ENCODE measurements around the gene DCC. TPM values are rescaled to one million over a fixed set of nuclear protein-coding genes. Genes with fewer than 3 reads are reported as not detected.

DCC gene
- total RNA-seq, 2 experiments from 2014 or later, result not detected

GRCh38 chr18:52615943-52616342, 275.9 kb downstream of the DCC start:
- Mint-ChIP-seq H3K27ac (no peak overlapping the region), H3K4me1 (no peaks in the 10 kb centered on the region), H3K9me3 (no peaks in the 10 kb centered on the region), H3K36me3 (ENCODE audit: low read depth) (no peaks in the 10 kb centered on the region), H3K27me3 (no peaks in the 10 kb centered on the region), H3K4me3 (no peak overlapping the region)
- no peak for DNase-seq
- POLR2A ChIA-PET, result no interaction called here
- CTCF ChIA-PET, result no interaction called here

DNA sequence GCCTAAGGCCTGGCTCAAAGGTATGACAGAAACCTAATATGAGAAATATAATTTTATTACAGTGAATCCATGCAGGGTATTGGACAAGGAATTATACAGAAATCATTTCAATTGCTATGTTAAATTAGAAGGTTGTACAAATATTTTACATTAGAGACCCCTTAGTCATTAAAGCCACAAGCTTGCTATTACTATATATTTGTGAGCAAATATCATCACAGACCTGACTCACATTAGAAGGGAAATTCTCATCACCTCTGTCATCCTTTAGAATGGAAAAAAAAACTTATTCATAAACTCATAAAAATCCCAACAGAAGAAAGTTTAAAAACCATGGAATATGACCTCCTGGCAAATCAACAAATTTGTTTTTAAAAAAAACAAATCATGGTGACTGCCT, 277.9 kb downstream of the DCC start:
- Mint-ChIP-seq H3K9me3 (peaks cover 3% of the 10 kb centered on the region), H3K36me3 (ENCODE audit: low read depth) (no peaks in the 10 kb centered on the region), H3K4me3 (no peak overlapping the region), H3K27ac (no peak overlapping the region), H3K4me1 (no peaks in the 10 kb centered on the region), H3K27me3 (no peaks in the 10 kb centered on the region)
- CTCF ChIA-PET, result no interaction called here
- DNase-seq, result no peak
- POLR2A ChIA-PET, result no interaction called here

- Mint-ChIP-seq H3K9me3 (peaks cover 3% of the 10 kb centered on the region), H3K27ac (no peak overlapping the region), H3K36me3 (ENCODE audit: low read depth) (no peaks in the 10 kb centered on the region), H3K27me3 (no peaks in the 10 kb centered on the region), H3K4me3 (no peak overlapping the region), H3K4me1 (no peaks in the 10 kb centered on the region)
- ChIA-PET CTCF (no interaction called here), POLR2A (no interaction called here)
- no peak for DNase-seq
These were observed 281.0 kb downstream of the DCC start for GRCh38 chr18:52620926-52621439.

DNA sequence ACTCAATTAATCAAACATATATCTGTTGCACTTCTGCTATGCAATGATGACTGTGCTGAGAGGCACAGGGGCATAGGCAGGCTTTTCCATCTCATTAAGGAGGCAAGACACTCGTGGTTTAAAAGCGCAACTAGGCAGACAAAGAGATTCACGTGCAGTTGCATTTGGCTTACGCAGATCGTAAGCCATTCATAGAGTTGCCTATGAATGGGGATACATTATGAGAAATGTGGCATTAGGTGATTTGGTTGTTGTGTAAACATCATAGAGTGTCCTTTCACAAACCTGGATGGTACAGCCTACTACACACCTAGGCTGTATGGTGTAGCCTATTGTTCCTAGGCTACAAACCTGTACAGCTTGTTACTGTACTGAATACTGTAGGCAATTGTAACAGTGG, 284.7 kb downstream of the DCC start:
- POLR2A ChIA-PET, result no interaction called here
- peaks cover 3% of the 10 kb centered on the region for H3K9me3 Mint-ChIP-seq
- no peaks in the 10 kb centered on the region for H3K36me3 Mint-ChIP-seq (ENCODE audit: low read depth)
- H3K27me3 Mint-ChIP-seq, result no peaks in the 10 kb centered on the region
- no peak overlapping the region for H3K4me3 Mint-ChIP-seq
- no peak for DNase-seq
- no peak overlapping the region for H3K27ac Mint-ChIP-seq
- no peaks in the 10 kb centered on the region for H3K4me1 Mint-ChIP-seq
- CTCF ChIA-PET, result no interaction called here

DNA sequence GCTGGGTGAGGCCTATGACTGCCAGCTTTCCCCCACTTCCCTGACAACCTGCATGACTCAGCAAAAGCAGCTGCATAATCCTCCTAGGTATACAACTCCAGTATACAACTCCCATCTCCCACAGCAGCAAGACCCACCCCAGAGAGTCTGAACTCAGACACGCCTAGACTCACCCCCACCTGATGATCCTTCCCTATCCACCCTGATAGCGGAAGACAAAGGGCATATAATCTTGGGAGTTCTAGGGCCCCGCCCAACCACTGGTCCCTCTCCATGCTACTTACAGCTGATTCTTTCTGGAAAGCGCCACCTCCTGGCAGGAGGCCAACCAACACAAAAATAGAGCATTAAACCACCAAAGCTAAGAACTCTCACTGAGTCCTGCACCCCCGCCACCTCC, 296.5 kb downstream of the DCC start:
- H3K27me3 Mint-ChIP-seq, result no peaks in the 10 kb centered on the region
- H3K4me1 Mint-ChIP-seq, result no peaks in the 10 kb centered on the region
- peaks cover 6% of the 10 kb centered on the region for H3K9me3 Mint-ChIP-seq
- no peak overlapping the region for H3K4me3 Mint-ChIP-seq
- ChIA-PET POLR2A (no interaction called here), CTCF (no interaction called here)
- no peak overlapping the region for H3K27ac Mint-ChIP-seq
- no peaks in the 10 kb centered on the region for H3K36me3 Mint-ChIP-seq (ENCODE audit: low read depth)
- DNase-seq, result no peak

DNA sequence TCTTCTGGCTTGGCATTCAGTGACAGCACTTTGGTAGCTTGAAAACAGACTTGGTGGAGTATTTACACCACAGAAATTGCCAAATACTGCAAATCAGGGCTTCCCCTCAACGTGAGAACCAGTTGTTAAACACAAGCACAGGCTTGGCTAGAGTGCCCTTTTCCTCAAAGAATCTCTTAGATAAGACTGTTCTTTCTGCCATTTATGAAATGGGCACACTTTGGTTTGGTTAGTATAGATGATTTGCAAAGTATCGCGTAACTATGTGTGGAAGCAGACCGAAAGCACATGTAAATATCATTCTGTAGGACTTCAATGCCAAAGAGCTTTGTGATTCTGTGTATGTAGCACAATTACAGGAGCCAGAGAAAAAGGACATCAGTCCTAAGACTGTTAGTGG, 308.2 kb downstream of the DCC start:
- Mint-ChIP-seq H3K27me3 (no peaks in the 10 kb centered on the region), H3K9me3 (peaks cover 8% of the 10 kb centered on the region), H3K4me1 (no peaks in the 10 kb centered on the region), H3K36me3 (ENCODE audit: low read depth) (no peaks in the 10 kb centered on the region), H3K27ac (no peak overlapping the region), H3K4me3 (no peak overlapping the region)
- ChIA-PET POLR2A (no interaction called here), CTCF (no interaction called here)
- DNase-seq, result no peak

DNA sequence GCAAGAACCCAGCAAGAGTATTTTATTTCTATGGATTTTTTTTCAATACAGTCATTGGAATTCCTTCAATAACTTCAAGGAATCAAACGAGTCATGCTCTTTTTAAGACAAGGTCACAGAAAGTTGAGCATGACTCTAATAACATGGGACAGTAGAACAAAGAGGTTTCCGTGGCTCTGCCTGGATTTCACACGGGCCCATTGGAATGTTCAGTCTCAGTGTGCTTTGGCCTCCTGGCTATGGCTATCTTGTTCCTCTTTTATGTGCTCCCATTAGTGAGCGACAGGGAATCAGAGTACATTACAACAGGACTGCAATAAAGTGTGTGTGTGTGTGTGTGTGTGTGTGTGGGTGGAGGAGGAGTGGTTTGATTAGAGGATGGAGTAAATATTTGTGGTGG, 312.4 kb downstream of the DCC start:
- Mint-ChIP-seq H3K9me3 (peaks cover 2% of the 10 kb centered on the region), H3K4me1 (no peaks in the 10 kb centered on the region), H3K36me3 (ENCODE audit: low read depth) (no peaks in the 10 kb centered on the region), H3K27ac (no peak overlapping the region), H3K4me3 (no peak overlapping the region), H3K27me3 (no peaks in the 10 kb centered on the region)
- DNase-seq, result no peak
- ChIA-PET CTCF (no interaction called here), POLR2A (no interaction called here)

DNA sequence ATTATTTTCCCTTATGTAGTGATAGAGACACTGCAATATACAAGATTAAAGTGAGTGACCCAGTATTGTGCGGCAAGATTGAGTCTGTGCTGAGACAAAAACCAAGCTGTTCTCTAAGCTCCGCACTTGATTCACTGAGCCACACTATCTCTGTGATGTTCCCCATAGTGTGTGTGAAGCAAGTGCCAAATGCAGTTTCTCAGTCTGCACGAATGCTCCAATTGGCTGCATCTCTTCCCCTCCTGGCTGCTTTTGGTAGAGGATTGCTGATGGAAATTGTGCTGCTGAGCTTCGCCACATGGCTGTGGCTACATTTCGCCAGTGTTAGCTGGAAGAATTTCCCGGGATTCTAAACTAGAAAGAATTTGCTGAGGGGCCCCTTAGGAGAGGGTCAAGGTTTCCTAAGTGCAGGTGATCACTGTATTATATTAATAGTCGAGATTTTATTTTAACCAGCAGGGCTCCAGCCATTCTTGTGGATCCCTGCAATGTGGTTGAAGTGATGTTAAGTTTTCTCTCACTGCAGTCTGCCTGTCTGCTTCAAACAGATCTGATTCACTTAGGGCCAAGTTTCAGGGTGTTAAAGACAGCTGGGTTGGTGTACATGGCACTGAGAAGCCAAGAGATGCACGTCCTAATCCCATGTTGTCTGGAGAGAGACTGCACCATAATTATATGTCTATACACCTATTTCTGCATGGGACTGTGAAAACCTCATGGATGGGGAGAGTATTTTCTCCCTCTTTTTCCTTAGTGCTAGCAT, 317.2 kb downstream of the DCC start:
- DNase-seq, result no peak
- peaks cover 2% of the 10 kb centered on the region for H3K9me3 Mint-ChIP-seq
- no peaks in the 10 kb centered on the region for H3K36me3 Mint-ChIP-seq (ENCODE audit: low read depth)
- ChIA-PET CTCF (no interaction called here), POLR2A (no interaction called here)
- H3K27me3 Mint-ChIP-seq, result no peaks in the 10 kb centered on the region
- no peaks in the 10 kb centered on the region for H3K4me1 Mint-ChIP-seq
- no peak overlapping the region for H3K4me3 Mint-ChIP-seq
- H3K27ac Mint-ChIP-seq, result no peak overlapping the region

DNA sequence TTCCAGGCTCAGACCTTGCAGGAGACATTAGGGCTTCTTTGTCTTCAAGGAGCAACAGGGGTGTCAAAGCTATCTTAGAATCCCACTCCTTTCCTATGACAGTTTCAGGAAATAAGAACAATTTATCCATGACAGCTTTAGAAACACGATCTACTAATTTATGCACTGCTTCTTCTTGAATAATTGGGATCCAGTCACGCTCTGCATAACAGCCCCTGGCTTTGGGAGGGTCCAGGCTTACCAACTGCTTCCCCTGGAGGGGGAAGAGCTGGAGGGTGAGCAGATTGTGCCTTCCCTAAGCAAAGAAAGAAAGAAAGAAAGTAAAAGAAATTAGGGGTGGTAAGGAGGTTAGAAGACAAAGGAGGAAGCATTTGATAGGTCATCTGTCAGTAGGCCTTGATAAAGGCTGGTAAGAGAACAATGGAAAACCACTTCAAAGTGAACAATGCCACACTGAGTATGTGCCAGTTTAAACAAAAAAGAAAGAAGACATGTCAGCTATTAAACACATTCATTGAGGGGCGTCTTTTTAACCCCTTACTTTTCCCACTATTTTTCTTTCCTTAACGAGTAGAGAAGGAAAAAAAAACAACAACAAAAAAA, 327.6 kb downstream of the DCC start:
- no peaks in the 10 kb centered on the region for H3K36me3 Mint-ChIP-seq (ENCODE audit: low read depth)

DNA sequence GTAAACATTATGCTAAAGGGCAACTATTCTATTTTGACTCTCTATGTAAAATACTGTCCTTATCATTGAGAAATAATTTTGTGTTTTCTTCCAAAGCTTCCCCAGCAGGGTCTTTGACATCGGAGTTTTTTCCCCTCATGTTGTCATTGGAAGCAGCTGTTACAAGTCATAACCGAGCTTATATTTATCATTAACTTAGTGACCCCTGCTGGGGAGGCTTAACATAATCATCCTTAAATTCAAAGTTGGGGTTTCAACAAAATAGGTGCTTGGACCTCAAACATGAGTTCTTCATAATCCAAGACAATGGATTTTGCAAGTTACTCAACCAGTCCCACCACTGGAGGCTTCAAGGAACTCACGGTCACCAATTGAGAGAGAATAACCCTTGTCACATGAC, 330.9 kb downstream of the DCC start:
- Mint-ChIP-seq H3K4me3 (no peak overlapping the region), H3K27me3 (no peaks in the 10 kb centered on the region), H3K27ac (no peak overlapping the region), H3K36me3 (ENCODE audit: low read depth) (no peaks in the 10 kb centered on the region), H3K9me3 (peaks cover 3% of the 10 kb centered on the region), H3K4me1 (no peaks in the 10 kb centered on the region)
- no peak for DNase-seq
- CTCF ChIA-PET, result no interaction called here
- POLR2A ChIA-PET, result no interaction called here

More for the DNA sequence above, 327.6 kb downstream of the DCC start:
- Mint-ChIP-seq H3K27me3 (no peaks in the 10 kb centered on the region), H3K9me3 (peaks cover 7% of the 10 kb centered on the region), H3K27ac (no peak overlapping the region), H3K4me3 (no peak overlapping the region), H3K4me1 (no peaks in the 10 kb centered on the region)
- DNase-seq, result no peak
- CTCF ChIA-PET, result no interaction called here
- POLR2A ChIA-PET, result no interaction called here

GRCh38 chr18:52678034-52678433, 338.0 kb downstream of the DCC start:
- Mint-ChIP-seq H3K4me3 (no peak overlapping the region), H3K4me1 (no peaks in the 10 kb centered on the region), H3K36me3 (ENCODE audit: low read depth) (no peaks in the 10 kb centered on the region), H3K27me3 (no peaks in the 10 kb centered on the region), H3K27ac (no peak overlapping the region), H3K9me3 (no peaks in the 10 kb centered on the region)
- ChIA-PET CTCF (no interaction called here), POLR2A (no interaction called here)
- DNase-seq, result no peak

GRCh38 chr18:52678551-52678950, 338.6 kb downstream of the DCC start:
- no peaks in the 10 kb centered on the region for H3K36me3 Mint-ChIP-seq (ENCODE audit: low read depth)
- H3K4me3 Mint-ChIP-seq, result no peak overlapping the region
- no peaks in the 10 kb centered on the region for H3K9me3 Mint-ChIP-seq
- no peak overlapping the region for H3K27ac Mint-ChIP-seq
- no peaks in the 10 kb centered on the region for H3K4me1 Mint-ChIP-seq
- DNase-seq, result no peak
- CTCF ChIA-PET, result no interaction called here
- POLR2A ChIA-PET, result no interaction called here
- H3K27me3 Mint-ChIP-seq, result no peaks in the 10 kb centered on the region

DNA sequence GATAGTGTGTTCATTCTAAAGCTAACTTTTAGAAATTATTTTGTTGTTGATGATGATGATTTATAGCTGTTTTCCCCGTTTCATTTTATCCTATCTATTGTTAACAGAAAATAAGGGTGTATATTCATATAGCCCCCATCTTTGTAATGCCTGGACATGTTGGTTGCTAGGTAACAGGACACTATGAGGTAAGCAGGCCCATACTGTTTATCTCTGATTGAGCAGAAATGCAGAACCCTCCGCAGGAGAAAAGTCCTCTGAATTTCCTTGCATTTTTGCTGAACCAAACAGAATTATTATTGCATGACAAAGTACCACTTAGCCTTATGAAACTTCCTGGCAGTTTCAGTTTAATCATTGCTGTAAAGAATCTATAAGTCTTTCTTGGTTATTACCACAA, 339.4 kb downstream of the DCC start:
- no peak for DNase-seq
- CTCF ChIA-PET, result no interaction called here
- Mint-ChIP-seq H3K27ac (no peak overlapping the region), H3K36me3 (ENCODE audit: low read depth) (no peaks in the 10 kb centered on the region), H3K27me3 (no peaks in the 10 kb centered on the region), H3K9me3 (no peaks in the 10 kb centered on the region), H3K4me3 (no peak overlapping the region), H3K4me1 (no peaks in the 10 kb centered on the region)
- POLR2A ChIA-PET, result no interaction called here

GRCh38 chr18:52682260-52682659, 342.3 kb downstream of the DCC start:
- Mint-ChIP-seq H3K36me3 (ENCODE audit: low read depth) (no peaks in the 10 kb centered on the region), H3K27ac (no peak overlapping the region), H3K27me3 (no peaks in the 10 kb centered on the region), H3K4me3 (no peak overlapping the region), H3K4me1 (no peaks in the 10 kb centered on the region), H3K9me3 (no peaks in the 10 kb centered on the region)
- ChIA-PET CTCF (no interaction called here), POLR2A (no interaction called here)
- no peak for DNase-seq

Measured in activated CD4-positive, alpha-beta memory T cell treated with anti-CD3 and anti-CD28 coated beads, Interleukin-2, amount 10 ng/mL, durations not matched to agents 7 days and 5 days (primary cell).